Stimulated activated naive CD4-positive, alpha-beta T cell treated with Interleukin-2 at 50 U/mL for 16 hours (primary cell): ENCODE measurements around the gene RNF111.
"Not testable (repeated sequence)": the region's sequence is repeated elsewhere in the genome, so short reads cannot be mapped to it uniquely, and the experiment has no call there.

Source experiments
- DNase-seq: peaks from one replicate; lab custom pipeline; 2025; lab: John Stamatoyannopoulos, UW

Gene RNF111

GRCh38 chr15:59000251-59000650 is 12.8 kb downstream of the RNF111 start:
- not testable (repeated sequence) for DNase-seq

- no peak for DNase-seq
These were observed 14.5 kb downstream of the RNF111 start for GRCh38 chr15:59001946-59002345.

- DNase-seq = no peak
These were observed 15.0 kb downstream of the RNF111 start for GRCh38 chr15:59002418-59002859.

DNA sequence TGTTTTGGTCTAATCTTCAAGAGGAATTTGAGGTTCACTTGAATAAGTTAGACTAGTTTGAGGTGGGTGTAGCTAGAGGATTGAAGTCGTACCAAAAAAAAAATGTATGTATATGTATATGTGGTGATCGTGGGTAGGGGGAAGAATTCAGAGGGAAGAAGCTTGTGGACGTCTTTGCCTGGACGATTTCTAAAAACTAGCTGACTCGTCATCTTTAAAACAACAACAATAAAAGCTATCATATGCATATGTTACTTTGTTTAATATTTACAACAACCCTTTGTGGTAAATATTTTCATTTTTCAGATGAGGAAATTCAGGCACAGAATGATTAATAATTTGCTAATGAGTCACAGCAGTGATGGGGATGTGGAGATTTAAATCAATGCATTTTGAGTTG is 18.1 kb downstream of the RNF111 start:
- DNase-seq = no peak

DNA sequence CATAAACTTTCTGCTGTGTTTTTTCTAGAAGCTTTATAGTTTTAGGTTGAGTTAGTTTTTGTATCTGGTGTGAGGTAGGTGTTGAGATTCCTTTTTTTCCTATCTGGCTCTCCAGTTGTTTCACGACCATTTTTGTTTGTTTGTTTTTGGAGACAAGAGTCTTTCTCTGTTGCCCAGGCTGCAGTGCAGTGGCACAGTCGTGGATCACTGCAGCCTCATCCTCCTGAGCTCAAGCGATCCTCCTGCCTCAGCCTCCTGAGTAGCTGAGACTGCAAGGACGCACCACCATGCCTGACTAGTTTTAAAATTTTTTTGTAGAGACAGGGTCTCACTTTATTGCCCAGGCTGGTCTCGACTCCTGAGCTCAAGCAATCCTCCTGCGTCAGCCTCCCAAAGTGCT is 20.6 kb downstream of the RNF111 start:
- DNase-seq = no peak

DNA sequence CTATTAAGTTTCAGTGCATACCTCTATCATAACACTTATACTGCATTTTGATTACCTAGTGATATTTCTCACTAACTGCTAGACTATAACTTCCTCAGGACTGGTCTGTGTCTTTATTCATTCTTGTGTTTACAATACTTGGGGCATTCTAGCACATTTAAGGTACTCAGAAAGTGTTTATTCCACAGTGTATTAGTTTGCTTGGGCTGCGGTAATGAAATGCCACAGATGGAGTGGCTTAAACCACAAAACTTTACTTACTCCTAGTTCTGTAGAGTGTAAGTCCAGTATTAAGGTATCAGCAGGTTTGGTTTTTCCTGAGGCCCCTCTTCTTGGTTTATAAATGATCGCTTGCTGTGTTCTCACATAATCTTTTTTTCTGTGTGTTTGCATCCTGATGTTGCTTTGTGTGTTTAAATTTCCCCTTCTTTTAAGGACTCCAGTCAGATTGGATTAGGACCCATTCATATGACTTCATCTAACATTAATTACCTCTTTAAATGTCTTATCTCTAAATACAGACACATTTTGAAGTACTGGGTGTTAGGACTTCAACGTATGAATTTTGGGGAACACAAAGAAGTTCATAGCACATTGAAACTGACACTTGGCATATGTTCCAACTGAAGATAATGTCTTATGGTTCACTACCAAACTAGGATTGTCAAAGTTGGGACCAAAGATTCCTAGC is 23.9 kb downstream of the RNF111 start:
- DNase-seq = no peak

DNA sequence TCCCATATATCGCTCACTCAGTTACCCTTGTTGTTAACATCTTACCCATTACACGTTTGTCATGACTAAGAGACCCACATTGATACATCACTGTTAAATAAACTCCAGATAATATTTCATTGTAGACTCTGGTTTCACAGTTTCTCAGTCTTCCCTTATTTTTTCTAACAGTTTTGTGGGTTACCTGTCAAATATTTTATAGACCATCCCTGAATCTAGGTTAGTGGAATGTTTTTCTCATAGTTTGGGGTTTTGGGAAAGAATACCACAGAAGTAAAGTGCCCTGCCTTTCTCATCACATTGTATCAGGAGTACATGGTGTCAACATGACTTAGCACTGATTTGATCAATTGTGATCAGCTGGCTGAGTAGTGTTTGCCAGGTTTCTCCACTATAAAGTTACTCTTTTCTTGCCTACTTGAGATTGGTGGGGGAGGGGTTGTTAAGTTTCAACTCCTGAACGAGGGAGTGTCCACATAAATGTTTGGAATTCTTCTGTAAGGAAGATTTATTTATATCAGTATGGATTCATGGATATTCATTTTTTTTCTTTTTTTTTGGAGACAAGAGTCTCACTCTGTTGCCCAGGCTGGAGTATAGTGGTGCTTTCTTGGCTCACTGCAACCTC is 25.9 kb downstream of the RNF111 start:
- DNase-seq = no peak

- DNase-seq = no peak
These were observed 26.6 kb downstream of the RNF111 start for GRCh38 chr15:59014068-59014467.

DNA sequence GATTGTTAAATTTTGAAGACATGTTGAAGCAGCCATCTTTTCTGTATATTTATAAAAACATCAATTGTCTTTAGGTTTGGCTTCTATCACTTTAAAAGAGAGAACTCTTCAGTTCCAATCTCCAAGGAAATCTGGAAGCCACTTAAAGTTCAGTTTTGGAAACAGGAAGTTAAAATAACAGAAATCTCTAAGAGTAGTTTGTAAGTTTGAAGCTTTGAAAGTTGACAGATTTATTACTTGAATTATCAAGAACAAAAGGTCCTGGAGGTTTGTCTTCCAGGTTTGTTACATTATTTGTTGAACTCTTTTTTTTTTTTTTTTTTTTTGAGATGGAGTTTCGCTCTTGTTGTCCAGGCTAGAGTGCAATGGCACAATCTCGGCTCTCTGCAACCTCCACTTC is 30.0 kb downstream of the RNF111 start:
- no peak for DNase-seq

DNA sequence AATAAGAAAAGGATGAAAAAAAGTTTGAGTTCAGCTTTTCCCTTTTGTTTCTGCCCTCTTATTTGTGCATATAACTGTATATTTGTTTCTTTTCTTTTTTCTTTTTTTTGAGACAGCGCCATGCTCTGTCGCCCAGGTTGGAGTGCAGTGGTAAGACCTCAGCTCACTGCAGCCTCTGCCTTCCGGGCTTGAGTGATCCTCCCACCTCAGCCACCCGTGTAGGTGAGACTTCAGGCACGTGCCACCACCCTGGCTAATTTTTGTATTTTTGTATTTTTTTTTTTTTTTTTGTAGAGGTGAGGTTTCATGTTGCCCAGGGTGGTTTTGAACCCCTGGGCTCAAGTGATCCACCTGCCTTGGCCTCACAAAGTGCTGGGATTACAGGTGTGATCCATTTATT is 31.4 kb downstream of the RNF111 start:
- no peak for DNase-seq

GRCh38 chr15:59020322-59020721 is 32.9 kb downstream of the RNF111 start:
- no peak for DNase-seq

- DNase-seq = no peak
These were observed 34.7 kb downstream of the RNF111 start for GRCh38 chr15:59022188-59022587.

DNA sequence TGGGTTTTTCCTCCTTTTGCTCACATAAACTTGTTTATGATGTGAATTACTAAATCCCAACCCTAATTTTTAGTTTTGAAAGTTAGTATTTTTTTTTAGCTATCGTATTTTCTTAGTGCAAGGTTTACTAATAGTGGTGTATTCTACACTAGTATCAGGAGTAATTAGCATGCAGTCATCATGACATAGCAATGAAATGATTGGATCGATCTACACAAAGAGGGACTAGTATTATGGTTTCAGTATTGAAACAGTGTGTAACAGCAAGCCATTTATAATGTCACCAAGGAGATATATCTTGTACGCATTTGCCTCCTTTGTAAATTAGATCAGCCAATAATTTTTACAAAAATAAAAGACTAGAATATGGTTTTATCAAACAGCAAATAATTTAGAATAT is 38.7 kb downstream of the RNF111 start:
- DNase-seq = no peak

DNA sequence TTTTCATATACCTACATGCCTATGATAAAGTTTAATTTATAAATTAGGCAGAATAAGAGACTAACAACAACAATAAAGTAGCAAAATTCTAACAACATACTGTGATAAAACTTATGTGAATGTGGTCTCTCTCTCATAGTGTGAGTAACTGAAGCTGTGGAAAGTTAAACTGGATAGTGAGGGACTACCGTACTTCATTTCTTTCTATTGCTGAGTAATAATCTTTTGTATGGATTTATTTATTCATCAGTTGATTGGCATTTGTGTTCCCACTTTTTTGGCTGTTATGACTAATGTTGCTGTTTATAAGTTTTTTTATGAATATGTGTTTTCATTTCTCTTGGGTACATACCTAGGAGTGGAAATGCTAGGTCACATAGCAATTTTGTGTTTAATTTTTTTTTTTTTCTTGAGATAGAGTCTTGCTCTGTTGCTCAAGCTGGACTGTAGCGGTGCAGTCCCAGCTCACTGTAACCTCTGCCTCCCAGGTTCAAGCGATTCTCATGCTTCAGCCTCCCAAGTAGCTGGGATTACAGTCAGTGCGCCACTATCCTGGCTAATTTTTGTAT is 41.0 kb downstream of the RNF111 start:
- no peak for DNase-seq

DNA sequence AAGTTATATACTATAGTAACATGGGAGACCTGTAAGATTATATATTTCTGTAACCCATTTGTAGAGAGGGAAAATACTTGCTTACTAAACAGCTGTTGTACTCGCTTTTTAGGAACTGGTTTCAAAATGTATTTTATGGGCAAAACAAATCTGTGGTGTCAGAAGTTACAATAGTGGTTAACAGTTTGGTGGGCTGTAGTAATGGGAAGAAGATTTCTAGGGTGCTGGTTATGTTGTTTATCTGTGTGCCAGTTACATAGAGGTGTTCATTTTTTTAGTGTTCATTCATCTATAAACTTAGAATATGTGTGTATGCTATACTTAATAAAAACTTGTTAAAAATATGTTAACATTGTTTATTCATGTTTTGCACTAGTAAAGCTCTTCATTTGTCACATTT is 42.1 kb downstream of the RNF111 start:
- no peak for DNase-seq

DNA sequence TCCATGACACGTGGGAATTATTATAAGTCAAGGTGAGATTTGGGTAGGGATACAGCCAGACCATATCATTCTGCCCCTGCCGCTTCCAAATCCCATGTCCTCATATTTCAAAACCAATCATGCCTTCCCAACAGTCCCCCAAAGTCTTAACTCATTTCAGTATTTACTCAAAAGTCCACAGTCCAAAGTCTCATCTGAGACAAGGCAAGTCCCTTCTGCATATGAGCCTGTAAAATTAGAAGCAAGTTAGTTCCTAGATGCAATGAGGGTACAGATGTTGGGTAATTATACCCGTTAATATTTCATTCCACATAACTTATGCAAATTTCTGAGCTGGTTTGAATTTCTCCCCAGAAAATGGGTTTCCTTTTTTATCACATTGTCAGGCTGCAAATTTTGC is 47.7 kb downstream of the RNF111 start:
- DNase-seq = no peak

DNA sequence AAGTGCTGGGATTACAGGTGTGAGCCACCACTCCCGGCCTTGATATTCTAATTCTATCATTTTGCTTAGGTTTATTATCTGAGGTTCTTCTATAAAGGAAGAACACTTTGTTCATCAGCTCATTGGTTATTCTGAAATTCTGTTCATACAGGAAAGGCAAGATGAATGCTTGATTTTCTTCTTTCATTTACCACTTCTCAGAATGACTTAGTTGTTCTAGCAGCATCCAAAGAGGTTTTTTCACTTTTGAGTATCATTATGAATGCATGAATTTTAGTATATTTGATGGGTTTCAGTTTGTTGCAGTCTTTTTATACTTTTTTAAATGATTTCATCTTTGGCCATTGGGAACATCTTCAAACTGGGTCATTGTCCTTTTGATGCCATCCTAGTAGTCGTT is 51.8 kb downstream of the RNF111 start:
- no peak for DNase-seq

DNA sequence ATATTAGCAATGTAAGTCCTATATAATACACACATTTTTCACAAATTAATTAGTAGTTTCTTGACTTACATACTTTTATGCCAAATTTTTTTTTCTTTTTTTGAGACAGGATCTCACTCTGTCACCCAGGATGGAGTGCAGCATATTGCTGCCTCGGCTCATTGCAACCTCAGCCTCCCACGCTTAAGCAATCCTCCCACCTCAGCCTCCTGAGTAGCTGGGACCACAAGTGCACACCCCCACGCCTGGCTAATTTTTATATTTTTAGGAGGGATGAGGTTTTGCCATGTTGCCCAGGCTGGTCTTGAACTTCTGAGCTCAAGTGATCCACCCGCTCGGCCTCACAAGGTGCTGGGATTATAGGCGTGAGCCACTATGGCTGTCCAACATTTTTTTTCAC is 54.6 kb downstream of the RNF111 start:
- no peak for DNase-seq

DNA sequence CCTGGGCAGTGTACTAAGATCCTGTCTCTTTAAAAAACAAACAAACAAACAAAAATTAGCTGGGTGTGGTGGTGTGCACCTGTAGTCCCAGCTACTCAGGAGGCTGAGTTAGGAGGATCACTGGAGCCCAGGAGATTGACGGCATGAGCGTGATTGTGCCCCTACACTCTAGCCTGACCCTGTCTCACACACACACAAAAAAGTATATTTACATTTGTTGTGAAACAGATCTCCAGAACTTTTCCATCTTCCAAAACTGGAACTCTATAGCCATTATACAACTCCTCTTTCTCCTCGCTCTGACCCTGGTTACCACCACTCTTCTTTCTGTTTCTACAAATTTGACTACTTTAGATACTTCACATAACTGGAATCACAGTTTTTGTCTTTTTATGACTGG is 61.4 kb downstream of the RNF111 start:
- DNase-seq = no peak

- DNase-seq = no peak
These were observed 64.7 kb downstream of the RNF111 start for GRCh38 chr15:59051873-59052861.

- DNase-seq = no peak
These were observed 65.5 kb downstream of the RNF111 start for GRCh38 chr15:59052915-59053407.

DNA sequence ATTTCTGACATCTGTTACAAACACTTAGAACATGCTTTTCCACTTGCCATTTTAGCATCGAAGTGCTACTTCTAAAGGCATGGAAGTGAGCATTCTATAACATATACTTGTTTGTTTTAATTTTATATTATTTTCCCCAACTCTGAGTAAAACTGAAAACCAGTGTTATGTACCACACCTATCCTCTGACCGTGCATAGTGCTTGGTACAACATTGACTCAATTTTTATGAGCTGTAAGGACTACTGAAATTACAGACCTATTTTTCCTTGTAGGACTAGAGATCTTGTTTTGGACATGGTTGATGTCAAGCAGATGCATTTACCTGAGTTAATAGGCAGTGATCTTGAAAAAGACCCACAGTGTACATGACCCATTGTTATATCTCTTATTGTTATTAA is 66.0 kb downstream of the RNF111 start:
- no peak for DNase-seq
